Measurements from ENCODE around the gene KANK2.
"Not testable (repeated sequence)": the region's sequence is repeated elsewhere in the genome, so short reads cannot be mapped to it uniquely, and the experiment has no call there.

Gene KANK2

GRCh38 chr19:11195681-11196080 is 1.7 kb downstream of the KANK2 start:
- DNase-seq = no peak

- DNase-seq = no peak
Observed at GRCh38 chr19:11194656-11195558, 2.4 kb downstream of the KANK2 start.

GRCh38 chr19:11194173-11194572 is 3.2 kb downstream of the KANK2 start:
- no peak for DNase-seq

DNA sequence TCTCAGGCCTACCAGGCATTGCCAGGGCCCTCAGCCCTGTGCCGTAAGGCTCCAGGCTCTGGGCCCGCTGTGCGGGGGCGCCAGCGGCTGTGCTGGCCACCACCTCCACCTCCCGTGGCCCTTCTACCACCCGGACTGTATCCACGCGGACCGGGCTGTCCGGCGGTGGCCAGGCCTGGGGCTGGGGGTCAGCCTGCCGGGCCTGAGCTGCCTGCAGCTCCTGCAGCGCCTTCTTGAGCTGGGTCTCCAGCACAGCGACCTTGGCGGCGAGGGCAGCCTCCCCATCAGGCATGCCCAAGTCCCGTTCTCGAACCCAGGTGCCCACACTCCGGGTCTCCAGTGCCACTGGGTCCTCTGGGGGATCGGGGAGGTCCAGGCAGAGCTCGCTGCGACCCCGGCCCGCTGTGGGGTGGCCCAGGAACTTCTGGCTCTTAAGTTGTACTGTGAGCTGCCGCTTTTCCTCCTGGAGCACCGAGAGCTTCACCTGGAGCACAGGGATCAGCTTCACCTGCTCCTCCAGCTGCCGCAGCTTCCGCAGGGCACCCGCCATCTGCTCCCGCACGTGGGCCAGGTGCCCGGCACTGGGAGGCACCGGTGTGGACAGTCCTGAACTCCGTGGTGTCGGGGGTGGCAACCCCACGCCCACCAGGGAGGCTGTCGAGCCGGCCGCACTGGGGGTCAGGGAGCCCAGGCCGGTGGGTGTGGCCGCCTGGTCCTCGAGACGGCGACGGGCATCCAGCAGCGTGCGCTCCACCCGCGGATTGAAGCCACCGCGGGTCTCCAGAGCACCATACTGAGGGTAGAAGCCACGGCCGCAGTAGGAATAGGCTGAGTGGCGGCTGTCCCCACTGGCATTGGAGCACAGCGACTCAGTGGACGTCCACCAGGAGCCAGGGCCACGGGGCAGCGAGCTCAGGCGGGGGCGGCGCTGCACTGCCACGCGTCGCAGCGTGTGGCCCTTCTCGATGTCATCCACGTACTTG is 4.1 kb downstream of the KANK2 start:
- DNase-seq = no peak

DNA sequence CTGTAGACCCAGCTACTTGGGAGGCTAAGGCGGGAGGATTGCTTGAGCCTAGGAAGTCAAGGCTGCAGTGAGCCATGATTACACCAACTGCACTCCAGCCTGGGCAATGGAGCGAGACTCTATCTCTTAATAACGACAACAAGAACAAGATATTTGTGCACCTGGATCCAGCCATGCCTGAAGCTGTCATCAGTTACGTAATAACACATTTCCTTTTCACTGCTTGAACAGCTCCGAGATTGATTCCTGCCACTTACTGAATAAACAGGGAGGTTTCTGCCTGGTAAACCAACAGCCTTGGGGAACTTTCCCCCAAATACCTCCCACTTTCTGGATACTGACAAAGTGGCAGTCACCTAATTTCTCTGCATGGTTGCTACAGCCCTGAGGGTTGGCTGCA is 5.4 kb downstream of the KANK2 start:
- no peak for DNase-seq

DNA sequence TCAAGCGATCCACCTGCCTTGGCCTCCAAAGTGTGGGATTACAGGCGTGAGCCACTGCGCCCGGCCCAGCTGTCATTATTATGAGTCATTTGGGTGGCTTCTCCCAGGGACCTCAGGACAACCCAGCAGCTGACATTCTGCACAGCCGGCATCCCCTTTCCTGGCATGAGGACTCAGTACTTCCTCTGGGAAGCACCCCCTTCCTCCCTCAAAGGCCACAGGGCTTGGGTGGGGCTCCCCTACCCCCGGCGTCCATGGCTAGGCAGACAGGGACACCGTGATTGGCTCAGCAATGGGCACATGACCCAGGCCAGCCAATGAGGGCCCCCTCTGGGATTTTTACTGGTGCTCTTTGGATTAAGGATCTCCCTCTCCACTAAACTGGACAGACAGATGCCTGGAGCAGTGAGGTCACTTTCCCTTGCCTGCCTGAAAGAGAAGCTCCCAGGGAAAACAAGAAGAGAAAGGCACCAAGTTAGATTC is 6.0 kb downstream of the KANK2 start:
- no peak for DNase-seq

GRCh38 chr19:11190501-11190900 is 6.8 kb downstream of the KANK2 start:
- no peak for DNase-seq

GRCh38 chr19:11187441-11187840 is 9.9 kb downstream of the KANK2 start:
- DNase-seq = no peak

DNA sequence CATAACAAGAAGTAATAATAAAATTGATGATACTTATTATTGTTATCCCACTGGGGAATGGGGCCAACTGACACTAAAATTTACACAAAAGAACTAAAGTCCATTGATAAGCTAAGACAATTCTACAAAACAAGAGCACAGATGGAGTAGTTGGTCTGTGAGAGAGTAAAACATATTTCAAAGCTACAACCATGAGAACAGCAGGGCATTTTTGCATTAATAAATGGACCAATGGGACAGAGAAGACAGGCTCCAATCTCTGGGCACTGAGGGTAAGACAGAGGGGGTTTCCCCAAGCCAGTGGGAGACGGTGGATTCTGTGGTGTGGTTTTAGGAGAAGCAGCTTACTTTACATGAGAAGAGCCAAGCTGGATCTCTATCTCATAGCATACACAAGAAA is 14.4 kb downstream of the KANK2 start:
- no peak for DNase-seq

DNA sequence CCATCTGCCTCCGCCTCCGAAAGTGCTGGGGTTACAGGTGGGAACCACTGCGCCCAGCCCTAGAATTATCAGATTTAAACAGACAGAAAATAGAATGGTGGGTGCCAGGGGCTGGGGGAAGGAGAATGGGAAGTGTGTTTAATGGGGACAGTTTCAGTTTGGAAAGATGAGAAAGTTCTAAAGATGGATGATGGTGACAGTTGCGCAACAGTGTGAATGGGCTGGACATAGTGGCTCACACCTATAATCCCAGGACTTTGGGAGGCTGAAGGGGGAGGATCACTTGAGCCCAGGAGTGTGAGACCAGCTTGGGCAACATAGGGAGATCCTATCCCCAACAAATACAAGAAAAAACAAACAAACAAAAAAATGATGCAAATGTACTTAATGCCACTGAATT is 15.9 kb downstream of the KANK2 start:
- no peak for DNase-seq

GRCh38 chr19:11180975-11181374 is 16.4 kb downstream of the KANK2 start:
- DNase-seq = not testable (repeated sequence)

DNA sequence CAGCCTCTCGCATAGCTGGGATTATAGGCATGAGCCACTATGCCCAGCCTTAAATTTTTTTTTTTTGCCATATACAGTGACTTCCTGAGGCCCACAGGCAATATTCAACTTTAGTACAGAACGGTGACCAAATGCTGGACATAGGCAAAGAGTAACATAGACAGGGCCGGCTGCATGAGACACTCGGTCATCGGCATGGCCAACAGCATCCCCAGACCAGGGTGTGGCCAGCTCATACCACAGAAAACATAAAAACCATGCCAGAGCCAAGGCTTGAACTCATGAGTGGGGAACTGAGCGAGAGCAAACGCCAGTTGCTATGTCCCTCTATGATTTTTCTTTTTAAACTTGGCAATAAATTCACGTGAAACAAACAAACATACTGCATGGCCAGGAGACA is 17.0 kb downstream of the KANK2 start:
- DNase-seq = no peak

DNA sequence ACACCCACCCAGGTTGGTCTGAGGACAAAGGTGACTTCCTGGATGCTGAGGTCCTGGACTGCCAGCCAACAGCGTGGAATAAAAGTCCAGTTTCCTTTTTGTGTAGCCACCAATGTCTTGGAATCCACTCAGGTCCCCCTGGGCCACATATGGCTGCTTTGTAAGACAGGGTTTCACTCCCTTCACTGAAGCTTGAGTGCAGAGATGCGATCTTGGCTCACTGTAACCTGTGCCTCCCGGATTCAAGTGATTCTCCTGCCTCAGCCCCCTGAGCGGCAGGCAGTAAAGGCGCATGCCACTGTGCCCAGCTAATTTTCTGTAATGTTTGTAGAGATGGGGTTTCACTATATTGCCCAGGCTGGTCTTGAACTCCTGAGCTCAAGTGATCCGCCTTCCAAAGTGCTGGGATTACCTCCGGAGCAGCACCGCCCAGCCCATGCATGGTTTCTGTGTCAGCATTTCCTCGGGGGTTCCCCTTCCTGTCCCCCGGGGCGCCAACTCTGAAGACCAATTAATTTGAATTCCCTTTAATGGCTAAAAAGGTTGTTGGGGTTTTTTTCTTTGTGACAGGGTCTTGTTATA is 17.5 kb downstream of the KANK2 start:
- no peak for DNase-seq

GRCh38 chr19:11179145-11179465 is 18.2 kb downstream of the KANK2 start:
- not testable (repeated sequence) for DNase-seq

- no peak for DNase-seq
Observed at GRCh38 chr19:11177592-11177991, 19.8 kb downstream of the KANK2 start.

DNA sequence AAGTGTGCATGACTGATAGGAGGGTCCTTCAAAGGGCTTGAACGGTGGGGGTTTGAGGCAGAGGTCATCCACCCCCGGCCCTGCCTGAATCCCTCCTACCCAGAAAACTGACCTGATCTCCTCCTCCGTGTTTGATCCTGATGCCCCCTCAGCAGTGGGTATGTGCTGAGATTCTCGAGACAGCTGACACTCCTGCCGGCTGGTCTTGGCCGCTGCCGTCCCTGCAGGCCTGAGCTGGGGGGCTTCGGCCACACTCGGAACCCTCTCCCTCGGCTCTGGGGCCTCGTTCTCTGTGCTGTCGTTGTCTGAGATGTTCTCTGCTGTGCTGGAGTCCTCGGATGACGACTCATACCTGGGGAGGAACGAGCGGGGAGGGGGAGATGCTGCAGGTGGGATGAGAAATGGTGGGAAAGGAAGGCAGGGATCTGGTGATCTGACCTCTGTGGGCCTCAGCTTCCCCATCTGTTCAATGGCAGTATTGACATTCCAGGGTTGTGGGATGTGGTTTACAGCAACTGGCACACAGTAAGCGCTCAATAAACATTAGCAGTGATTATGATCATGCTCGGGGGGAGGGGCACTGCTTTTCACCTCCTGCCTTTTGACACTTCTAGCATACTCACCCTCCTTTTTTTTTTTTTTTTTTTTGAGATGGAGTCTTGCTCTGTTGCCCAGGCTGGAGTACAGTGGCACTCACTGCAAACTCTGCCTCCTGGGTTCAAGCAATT is 20.7 kb downstream of the KANK2 start:
- no peak for DNase-seq

- DNase-seq = no peak
Observed at GRCh38 chr19:11175920-11176319, 21.4 kb downstream of the KANK2 start.

GRCh38 chr19:11174336-11174735 is 23.0 kb downstream of the KANK2 start:
- DNase-seq = no peak

DNA sequence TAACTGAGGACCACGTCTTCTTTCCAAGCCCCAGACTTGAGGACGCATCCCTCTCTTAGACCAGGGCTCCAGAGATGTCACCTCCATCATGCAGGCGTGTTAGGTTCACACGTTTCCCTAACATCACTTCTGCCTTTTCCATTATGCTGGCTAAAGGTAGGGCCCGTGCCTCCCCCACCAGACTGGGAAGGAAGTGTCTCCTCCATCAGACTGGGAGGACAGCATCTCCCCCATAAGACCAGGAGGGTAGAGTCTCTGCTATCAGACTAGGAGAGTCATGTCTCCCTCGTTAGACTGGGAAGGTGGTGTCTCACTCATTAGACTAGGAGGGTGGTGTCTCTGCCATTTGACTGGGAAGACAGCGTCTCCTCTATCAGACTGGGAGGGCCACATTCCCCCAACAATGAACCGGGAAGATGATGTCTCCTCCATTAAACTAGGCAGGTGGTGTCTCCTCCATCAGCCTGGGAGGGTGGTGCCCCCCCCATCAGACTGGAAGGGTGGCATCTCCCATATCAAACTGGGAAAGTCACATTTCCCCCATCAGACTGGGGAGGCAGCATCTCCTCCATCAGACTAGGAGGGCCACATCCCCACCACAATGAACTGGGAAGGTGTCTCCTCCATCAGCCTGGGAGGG is 23.7 kb downstream of the KANK2 start:
- no peak for DNase-seq

DNA sequence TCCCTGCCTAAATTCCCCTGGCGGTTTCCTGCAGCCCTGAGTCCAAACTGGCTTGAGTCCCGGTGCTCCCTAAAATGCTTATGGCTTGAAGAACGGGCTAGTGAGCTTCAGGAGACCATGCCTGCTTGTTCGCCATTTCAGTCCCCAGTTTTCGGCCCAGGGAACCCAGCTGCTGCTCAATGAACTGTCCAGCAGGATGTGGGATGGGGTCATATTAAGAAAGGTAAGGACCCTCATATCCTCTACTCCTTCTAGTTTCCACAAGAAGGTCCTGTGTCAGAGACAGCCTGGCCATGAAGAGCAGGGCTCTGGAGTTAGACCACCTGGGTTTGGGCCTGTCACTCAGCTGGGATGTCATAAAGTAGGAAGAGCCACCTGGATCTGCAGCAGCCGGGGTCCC is 24.8 kb downstream of the KANK2 start:
- DNase-seq = no peak

DNA sequence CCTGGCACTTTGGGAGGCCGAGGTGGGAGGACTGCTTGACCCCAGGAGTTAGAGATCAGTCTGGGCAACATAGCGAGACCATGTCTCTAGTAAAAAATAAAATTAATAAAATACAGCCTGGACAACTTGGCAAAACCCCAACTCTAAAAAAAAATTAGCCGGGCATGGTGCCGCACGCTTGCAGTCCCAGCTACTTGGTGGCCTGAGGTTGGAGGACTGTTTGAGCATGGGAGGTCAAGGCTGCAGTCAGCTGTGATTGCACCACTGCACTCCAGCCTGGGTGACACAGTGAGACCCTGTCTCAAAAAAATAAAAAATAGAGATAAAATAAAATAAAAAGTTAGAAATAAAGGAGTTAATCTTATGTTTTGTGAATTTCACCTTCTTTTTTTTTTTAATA is 26.2 kb downstream of the KANK2 start:
- DNase-seq = no peak

All from CD4-positive, alpha-beta T cell treated with Interleukin-12 subunit alpha and Interleukin-12 subunit beta, for 1 hour (primary cell).